C4-2B (cell line): Measurements from ENCODE around the gene GPR32.

ENCODE experiments used
- ZFX ChIP-seq: fragments of 450-650 bp; IDR thresholded peaks from 2 replicates; pipeline ENCODE4 v1.6.1; 2017
- TF ChIP-seq, protein P1 (sequence below): fragments of 450-650 bp; conservative IDR thresholded peaks from 2 replicates; pipeline ENCODE4 v1.5.1; 2017; ENCODE audit warnings: mild to moderate bottlenecking

DNA sequence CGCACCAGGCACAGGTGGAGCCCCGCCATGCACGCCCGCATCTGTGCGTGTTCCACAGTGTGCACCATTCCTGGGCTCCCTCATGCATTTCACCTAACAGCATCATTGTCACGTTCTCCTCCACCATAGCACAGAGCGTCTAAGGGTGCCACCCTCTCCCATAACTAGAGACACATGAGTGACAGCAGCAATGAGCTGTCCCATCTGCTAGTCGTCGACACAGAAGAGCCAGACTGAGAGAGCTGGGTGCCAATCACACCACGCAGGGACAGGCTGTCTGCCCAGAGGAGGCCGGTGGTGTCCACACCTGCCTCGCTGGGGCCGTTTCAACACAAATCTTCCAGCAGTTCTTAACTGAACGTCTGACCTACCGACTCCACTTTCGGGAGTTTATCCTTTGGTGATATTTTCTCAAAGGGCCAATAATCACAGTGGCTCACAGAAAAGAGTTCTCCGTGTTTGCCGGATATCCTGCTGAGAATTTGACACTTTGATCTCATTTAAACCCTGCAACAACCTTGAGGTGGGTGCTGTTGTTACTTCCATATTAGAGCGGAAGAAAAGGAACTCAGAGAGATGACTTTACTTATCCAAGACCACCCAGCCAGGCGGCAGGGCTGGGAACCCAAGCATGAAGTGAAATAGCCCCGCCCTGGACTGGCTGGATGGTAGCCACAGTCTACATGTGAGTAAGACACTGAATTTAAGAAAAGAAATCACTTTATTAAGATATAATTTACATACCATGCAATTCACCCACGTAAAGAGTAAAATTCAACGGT lies 30.9 kb upstream of the GPR32 start:
- TF ChIP-seq, protein P1, sequence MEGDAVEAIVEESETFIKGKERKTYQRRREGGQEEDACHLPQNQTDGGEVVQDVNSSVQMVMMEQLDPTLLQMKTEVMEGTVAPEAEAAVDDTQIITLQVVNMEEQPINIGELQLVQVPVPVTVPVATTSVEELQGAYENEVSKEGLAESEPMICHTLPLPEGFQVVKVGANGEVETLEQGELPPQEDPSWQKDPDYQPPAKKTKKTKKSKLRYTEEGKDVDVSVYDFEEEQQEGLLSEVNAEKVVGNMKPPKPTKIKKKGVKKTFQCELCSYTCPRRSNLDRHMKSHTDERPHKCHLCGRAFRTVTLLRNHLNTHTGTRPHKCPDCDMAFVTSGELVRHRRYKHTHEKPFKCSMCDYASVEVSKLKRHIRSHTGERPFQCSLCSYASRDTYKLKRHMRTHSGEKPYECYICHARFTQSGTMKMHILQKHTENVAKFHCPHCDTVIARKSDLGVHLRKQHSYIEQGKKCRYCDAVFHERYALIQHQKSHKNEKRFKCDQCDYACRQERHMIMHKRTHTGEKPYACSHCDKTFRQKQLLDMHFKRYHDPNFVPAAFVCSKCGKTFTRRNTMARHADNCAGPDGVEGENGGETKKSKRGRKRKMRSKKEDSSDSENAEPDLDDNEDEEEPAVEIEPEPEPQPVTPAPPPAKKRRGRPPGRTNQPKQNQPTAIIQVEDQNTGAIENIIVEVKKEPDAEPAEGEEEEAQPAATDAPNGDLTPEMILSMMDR, result no peak
- TF ChIP-seq ZFX, result no peak
